ENCODE data around the gene UGGT1.

Gene UGGT1

GRCh38 chr2:128090945-128091725 is at the start of gene UGGT1:
UGGT1 (plus strand) TSS chr2:128091200; CDS start chr2:128091358, 158 bp downstream.
- peak; percentile 99 for DNase-seq (ENCODE audit: low read depth, low spot score)

DNA sequence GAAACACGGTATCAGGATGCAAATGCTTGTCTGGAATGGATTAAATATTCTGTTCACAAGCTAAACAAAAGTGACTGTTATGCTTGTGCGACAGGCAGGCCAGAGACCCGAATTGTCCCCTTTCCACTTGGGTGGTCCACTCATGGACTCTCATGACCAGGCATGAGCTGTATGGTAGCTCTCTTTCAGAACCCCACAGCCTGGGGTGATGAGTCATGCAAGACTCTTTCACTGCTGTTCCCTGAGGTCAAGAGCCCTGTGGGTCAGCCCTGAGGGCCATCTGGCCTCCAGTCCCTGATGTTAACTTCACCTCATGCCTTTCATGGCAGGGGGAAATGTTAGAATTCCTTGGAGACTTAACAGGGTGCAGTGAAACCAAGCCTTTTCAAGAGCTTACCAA is 49.4 kb upstream of the UGGT1 start:
- no peak for DNase-seq (ENCODE audit: low read depth, low spot score)

- DNase-seq (ENCODE audit: low read depth, low spot score) = no peak
These were observed 48.0 kb upstream of the UGGT1 start for GRCh38 chr2:128043041-128043440.

GRCh38 chr2:128053331-128053730 is 37.7 kb upstream of the UGGT1 start:
- DNase-seq (ENCODE audit: low read depth, low spot score) = no peak

DNA sequence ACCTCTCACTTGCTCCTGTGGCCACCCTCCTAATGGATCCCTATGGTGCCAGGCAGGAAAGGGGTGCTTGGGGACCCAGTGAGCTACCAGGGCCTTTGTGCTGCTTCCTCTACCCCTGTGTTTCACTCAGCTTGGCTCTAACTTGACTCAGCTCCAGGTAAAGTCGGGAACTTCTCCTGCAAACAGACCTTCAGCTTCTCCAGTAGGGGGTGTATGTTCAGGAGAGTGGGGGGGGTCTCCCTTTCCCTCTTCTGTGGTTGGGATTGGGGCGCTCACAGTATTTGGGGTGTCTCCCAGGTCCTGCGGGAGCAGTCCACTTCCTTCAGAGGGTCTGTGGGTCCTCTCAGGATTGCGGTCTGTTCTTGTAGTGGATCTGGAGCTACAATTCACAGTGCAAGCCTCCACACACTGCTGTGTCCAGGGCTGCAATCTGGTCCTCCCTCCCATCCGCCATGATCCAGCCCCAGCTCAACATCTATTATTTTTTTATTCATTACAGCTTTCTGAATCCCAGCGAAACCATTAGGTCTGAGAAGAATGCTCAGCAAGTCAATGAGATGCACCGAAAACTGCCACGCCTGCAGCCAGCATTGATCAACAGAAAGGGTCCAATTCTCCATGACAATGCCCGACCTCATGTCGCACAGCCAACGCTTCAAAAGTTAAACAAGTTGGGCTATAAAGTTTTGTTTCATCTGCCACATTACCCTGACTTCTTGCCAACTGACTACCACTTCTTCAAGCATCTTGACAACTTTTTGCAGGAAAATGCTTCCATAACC is 36.7 kb upstream of the UGGT1 start:
- no peak for DNase-seq (ENCODE audit: low read depth, low spot score)

DNA sequence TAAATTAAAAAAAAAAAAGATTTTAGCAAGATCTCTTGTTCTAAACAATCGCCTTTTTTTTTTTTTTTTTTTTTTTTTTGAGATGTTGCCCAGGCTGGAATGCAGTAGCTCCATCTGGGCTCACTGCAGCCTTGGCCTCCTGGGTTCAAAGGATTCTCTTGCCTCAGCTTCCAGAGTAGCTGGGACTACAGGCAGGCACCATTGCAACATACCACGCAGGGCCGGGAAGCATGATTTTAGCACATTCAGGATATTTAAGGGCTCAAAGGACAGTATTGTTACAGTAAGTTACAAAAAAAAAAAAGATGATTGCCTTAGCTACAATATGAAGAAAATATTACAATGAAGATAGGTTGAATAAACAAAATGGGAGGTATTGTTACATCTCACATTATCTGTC is 33.7 kb upstream of the UGGT1 start:
- DNase-seq (ENCODE audit: low read depth, low spot score) = no peak

DNA sequence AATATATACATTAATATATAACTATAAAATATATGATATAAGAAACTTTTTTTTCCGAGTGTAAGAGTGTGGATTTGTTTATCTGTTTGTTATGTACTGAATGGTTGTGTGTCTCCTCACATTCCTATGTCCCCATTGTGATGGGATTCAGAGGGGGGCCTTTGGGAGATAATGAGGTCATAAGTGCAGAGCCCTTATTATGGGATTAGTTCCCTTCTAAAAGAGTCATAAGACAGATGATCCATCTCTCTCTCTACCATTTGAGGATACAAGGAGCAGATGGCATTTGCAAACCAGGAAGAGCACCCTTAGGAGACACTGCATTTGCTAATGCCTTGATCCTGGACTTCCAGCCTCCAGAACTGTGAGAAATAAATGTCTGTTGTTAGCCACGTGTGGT is 32.9 kb upstream of the UGGT1 start:
- DNase-seq (ENCODE audit: low read depth, low spot score) = no peak

DNA sequence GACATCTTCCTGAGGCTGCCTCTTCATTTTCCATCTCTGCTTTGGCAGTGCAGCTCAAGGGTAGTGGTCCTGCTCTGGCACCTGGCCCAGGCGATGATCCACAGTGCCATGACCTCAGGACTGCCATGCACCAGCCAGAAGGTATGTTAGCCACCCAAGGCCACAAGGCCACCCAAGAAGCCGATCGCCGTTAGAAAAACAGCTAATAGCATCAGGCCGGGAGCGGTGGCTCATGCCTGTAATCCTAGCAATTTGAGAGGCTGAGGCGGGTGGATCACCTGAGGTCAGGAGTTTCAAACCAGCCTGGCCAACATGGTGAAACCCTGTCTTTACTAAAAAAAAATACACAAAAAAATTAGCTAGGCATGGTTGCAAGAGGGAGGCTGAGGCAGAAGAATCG is 28.4 kb upstream of the UGGT1 start:
- no peak for DNase-seq (ENCODE audit: low read depth, low spot score)

GRCh38 chr2:128064353-128064752 is 26.6 kb upstream of the UGGT1 start:
- DNase-seq (ENCODE audit: low read depth, low spot score) = no peak

GRCh38 chr2:128069769-128070168 is 21.2 kb upstream of the UGGT1 start:
- no peak for DNase-seq (ENCODE audit: low read depth, low spot score)

DNA sequence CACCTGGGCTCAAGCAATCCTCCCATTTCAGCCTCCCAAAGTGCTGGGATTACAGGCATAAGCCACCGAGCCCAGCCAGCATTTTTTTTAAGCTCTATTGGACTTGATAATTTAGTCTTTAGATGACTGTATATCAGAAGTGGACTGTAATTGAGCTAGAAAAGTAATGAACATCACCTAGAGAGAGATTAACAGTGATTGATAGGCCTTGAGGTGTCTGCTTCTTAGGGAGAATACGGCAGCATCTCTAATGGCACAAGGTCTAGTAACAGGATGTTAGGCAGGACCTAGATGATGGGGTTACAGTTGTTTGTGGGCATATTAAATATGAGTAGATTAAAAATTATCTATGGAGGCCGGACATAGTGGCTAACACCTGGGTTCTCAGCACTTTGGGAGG is 17.7 kb upstream of the UGGT1 start:
- DNase-seq (ENCODE audit: low read depth, low spot score) = no peak

GRCh38 chr2:128076461-128077106 is 14.4 kb upstream of the UGGT1 start:
- DNase-seq (ENCODE audit: low read depth, low spot score) = no peak

- no peak for DNase-seq (ENCODE audit: low read depth, low spot score)
These were observed 6.2 kb upstream of the UGGT1 start for GRCh38 chr2:128084757-128085156.

GRCh38 chr2:128086244-128086643 is 4.8 kb upstream of the UGGT1 start:
- no peak for DNase-seq (ENCODE audit: low read depth, low spot score)

DNA sequence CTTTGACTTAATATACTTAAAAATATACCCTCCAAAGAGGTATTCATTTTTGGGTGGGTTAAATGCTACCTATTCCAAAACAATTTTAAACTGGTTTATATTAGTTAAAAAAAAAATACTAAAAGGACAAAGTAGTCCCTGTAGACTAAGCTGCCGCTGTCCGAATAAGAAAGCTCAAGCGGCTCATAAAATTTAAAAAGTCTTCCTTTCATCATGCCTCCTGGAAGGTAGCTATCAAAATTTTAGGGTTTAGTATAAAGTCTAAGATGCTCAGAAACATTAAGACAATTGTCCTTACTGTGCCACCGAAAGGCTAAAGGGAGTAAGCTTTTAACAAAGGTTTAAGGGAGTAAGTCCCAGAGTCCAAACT is 440 bp upstream of the UGGT1 start:
- no peak for DNase-seq (ENCODE audit: low read depth, low spot score)

- peak; percentile 6 for DNase-seq (ENCODE audit: low read depth, low spot score)
These were observed 703 bp downstream of the UGGT1 start for GRCh38 chr2:128091726-128092080.

GRCh38 chr2:128092656-128093055 is 1.7 kb downstream of the UGGT1 start:
- no peak for DNase-seq (ENCODE audit: low read depth, low spot score)

DNA sequence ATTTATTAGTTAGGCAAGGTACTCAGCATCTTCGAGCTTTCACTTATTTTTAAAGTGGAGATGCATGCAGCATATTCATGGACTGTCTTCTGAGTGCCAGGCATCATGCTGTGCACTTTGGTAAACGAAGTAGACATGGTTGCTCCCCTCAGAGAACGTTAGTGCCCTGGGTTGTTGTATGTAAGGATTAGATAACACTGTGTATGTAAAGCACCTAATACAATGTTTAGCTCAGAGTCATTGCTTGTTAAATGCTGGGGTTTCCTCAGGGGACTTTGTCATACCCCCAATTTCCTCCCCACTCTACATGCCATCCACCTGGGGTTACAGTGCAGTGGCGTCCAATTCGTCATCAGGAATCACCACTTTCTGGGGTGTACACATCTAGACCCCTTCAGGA is 2.8 kb downstream of the UGGT1 start:
- DNase-seq (ENCODE audit: low read depth, low spot score) = no peak

DNA sequence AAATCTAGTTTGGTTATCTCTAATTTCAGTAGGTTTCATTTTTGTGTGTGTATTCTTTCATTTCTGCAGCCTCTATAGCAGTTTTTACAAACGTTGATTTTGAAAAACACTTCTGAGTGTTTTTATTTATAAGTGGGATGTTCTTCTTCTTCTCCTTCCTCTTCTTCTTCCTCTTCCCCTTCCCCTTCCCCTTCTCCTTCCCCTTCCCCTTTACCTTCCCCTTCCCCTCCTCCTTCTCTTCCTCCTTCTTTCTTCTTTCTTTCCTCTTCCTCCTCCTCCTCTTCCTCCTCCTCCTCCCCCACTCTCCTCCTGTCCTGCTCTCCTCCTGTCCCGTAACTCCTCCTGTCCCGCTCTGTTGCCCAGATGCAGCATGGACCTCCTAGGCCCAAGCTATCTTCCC is 4.2 kb downstream of the UGGT1 start:
- DNase-seq (ENCODE audit: low read depth, low spot score) = no peak

DNA sequence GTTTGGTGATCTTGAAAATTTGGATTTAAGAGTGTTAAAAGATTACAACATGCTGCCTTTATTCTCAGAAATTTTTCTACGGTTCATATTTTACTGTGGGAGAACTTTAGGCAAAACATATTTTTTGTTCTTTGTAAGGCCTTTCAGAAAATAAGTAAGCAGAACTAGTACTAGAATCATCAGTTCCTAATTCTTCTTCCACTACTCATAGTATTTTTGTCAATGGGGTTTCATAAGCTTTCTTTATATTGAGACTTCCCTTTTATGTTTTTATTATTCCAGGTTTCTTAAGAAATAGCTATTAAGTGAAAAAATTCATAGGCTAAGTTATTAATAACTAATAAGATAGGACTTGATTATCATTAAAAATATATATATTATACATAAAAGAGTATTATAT is 12.4 kb downstream of the UGGT1 start:
- no peak for DNase-seq (ENCODE audit: low read depth, low spot score)

DNA sequence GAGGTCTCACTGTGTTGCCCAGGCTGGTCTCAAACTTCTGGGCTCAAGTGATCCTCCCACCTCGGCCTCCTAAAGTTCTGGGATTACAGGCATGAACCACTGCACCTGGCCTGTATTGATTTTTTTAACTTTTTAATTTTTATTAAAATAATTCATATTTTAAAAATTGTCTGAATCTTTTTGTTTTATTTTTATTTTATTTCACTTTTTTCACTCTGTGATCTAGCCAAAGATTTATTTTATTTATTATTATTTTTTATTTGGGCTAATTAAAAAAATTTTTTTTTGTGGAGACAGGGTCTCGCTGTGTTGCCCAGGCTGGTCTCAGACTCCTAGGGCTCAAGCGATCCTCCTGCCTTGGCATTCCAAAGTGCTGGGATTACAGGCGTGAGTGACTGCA is 14.1 kb downstream of the UGGT1 start:
- no peak for DNase-seq (ENCODE audit: low read depth, low spot score)

- DNase-seq (ENCODE audit: low read depth, low spot score) = no peak
These were observed 17.2 kb downstream of the UGGT1 start for GRCh38 chr2:128108166-128108565.

- no peak for DNase-seq (ENCODE audit: low read depth, low spot score)
These were observed 18.2 kb downstream of the UGGT1 start for GRCh38 chr2:128109243-128109642.

All from ELF-1 (cell line).